ENCODE data around the gene CCDC148.
"Not testable (repeated sequence)": the region's sequence is repeated elsewhere in the genome, so short reads cannot be mapped to it uniquely, and the experiment has no call there.

Gene CCDC148

DNA sequence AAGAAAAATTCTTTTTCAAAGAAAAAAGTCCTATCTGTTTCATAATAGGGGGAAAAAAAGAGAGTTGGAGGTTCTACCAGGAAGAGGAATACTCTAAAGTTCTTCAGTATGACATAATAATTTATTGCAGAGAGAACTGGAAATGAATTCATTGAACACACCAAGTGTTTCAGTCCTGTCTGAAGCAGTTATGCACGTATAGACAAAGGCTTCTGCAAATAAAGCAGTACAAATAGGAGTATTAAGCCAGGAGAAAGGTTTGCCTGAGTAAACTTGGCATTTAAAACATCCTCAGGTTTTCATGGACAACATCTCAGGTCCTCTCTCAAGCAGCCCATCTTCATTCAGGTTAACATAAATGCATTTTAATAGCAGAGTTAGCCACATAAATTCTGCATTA is 141.6 kb downstream of the CCDC148 start:
- TF ChIP-seq POLR2A (IDR thresholded peaks at IDR 0.05; ENCODE audit: low read depth, low read length) = no peak
- no peak for TF ChIP-seq POLR2AphosphoS5 (IDR thresholded peaks at IDR 0.05; ENCODE audit: low read depth, low read length)
- no peak for TF ChIP-seq POU2F2 (IDR thresholded peaks at IDR 0.05; ENCODE audit: low read depth, low read length)
- TF ChIP-seq PAX5 (IDR thresholded peaks at IDR 0.05; ENCODE audit: insufficient read depth, low read length, severe bottlenecking) = no peak
- TF ChIP-seq SPI1 (IDR thresholded peaks at IDR 0.05; ENCODE audit: low read depth, low read length) = no peak
- no peak for TF ChIP-seq TAF1 (IDR thresholded peaks at IDR 0.05; ENCODE audit: low read depth, low read length)
- DNase-seq (ENCODE audit: insufficient read length, low spot score) (no peak), FAIRE-seq (no peak)

DNA sequence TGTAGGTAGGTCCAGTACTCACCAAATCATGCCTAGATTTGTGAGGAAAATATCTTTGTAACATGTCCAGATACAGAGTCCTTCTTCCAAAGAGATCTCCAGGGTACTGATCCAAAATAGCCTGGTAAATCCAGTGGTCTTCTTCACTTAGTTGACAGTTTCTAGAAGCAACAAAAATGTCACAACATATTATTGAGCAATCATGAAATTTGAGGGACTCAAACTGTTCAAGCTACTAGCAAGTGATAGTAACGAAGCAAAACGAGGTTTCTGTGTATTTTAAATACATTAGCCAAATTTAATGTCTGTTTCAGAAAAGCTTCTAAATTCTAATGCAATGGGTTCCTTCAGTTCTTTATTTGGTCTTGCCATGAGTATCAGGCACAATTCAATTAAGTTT is 142.8 kb downstream of the CCDC148 start:
- TF ChIP-seq SPI1 (IDR thresholded peaks at IDR 0.05; ENCODE audit: low read depth, low read length) = no peak
- DNase-seq (ENCODE audit: insufficient read length, low spot score) = no peak
- FAIRE-seq = no peak

DNA sequence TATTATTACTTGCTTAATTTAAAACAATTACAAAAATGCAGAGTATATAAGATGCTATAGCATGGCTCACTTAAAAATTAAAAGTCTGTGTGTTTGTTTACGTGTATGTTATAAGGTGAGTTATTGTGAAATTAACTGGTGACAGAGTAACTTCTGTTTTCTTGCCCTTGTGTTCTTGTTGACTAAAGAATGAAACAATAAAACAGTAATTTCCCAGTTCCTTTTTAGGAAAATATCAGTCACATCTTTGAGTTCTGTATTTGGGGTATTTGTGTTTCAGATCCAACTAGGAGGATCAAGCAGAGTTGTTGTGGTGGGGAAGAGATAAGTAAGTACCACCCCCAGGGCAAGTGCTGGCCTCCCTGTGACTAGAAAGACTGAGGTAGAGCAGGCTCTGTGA is 143.6 kb downstream of the CCDC148 start:
- no peak for FAIRE-seq
- no peak for DNase-seq (ENCODE audit: insufficient read length, low spot score)
- TF ChIP-seq SPI1 (IDR thresholded peaks at IDR 0.05; ENCODE audit: low read depth, low read length) (no peak), POU2F2 (IDR thresholded peaks at IDR 0.05; ENCODE audit: low read depth, low read length) (no peak), TAF1 (IDR thresholded peaks at IDR 0.05; ENCODE audit: low read depth, low read length) (no peak), PAX5 (IDR thresholded peaks at IDR 0.05; ENCODE audit: insufficient read depth, low read length, severe bottlenecking) (no peak), POLR2A (IDR thresholded peaks at IDR 0.05; ENCODE audit: low read depth, low read length) (no peak), POLR2AphosphoS5 (IDR thresholded peaks at IDR 0.05; ENCODE audit: low read depth, low read length) (no peak)

DNA sequence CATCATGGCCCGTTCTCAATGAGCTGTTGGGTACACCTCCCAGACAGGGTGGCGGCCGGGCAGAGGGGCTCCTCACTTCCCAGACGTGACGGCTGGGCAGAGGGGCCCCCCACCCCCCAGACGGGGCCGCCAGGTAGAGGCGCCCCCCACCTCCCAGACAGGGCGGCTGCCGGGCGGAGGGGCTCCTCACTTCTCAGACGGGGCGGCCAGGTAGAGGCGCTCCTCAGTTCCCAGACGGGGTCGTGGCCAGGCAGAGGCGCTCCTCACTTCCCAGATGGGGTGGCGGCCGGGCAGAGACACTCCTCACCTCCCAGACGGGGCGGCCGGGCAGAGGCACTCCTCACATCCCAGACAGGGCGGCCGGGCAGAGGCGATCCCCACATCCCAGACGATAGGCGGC is 146.1 kb downstream of the CCDC148 start:
- not testable (repeated sequence) for FAIRE-seq; DNase-seq (ENCODE audit: insufficient read length, low spot score)

DNA sequence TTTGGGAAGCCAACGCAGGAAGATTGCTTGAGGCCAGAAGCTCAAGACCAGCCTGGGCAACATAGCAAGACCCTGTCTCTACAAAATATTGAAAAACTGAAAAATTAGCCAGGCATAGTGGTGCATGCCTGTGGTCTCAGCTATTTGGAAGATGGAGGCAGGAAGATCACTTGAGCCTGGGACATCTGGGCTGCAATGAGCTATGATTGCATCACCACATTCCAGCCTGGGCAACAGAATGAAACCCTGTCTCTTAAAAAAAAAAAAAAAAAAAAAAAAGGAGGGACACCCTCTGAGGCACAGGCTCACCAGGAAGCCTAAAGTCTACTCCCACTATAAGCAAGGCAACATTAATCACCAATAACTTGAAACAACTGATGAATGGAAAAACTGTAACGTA is 151.1 kb downstream of the CCDC148 start:
- no peak for FAIRE-seq

DNA sequence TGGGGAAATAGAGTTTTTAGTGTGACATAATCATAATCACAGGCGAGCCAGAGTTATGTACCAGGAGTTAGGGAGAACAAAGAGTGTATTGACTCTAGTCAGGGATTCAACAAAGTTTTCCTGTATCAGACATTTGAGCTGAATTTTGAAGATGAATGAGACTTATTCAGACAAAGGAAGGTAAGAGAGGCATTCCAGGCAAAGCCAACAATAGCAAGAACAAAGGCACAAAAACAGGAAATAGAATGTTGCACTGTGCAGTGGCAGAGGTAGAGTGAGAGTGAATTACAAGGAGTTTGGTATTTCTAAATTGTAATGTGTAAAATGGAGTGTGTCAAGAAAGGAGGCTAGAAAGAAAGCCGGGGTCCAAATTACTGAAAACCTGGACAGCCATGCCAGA is 156.2 kb downstream of the CCDC148 start:
- no peak for DNase-seq (ENCODE audit: insufficient read length, low spot score)
- no peak for FAIRE-seq
- TF ChIP-seq POLR2AphosphoS5 (IDR thresholded peaks at IDR 0.05; ENCODE audit: low read depth, low read length) (no peak), POU2F2 (IDR thresholded peaks at IDR 0.05; ENCODE audit: low read depth, low read length) (no peak), SPI1 (IDR thresholded peaks at IDR 0.05; ENCODE audit: low read depth, low read length) (no peak), PAX5 (IDR thresholded peaks at IDR 0.05; ENCODE audit: insufficient read depth, low read length, severe bottlenecking) (no peak), TAF1 (IDR thresholded peaks at IDR 0.05; ENCODE audit: low read depth, low read length) (no peak), POLR2A (IDR thresholded peaks at IDR 0.05; ENCODE audit: low read depth, low read length) (no peak)

More for the DNA sequence above, 151.1 kb downstream of the CCDC148 start:
- TF ChIP-seq POLR2AphosphoS5 (IDR thresholded peaks at IDR 0.05; ENCODE audit: low read depth, low read length) (no peak), POU2F2 (IDR thresholded peaks at IDR 0.05; ENCODE audit: low read depth, low read length) (no peak), PAX5 (IDR thresholded peaks at IDR 0.05; ENCODE audit: insufficient read depth, low read length, severe bottlenecking) (no peak)
- no peak for DNase-seq (ENCODE audit: insufficient read length, low spot score)

DNA sequence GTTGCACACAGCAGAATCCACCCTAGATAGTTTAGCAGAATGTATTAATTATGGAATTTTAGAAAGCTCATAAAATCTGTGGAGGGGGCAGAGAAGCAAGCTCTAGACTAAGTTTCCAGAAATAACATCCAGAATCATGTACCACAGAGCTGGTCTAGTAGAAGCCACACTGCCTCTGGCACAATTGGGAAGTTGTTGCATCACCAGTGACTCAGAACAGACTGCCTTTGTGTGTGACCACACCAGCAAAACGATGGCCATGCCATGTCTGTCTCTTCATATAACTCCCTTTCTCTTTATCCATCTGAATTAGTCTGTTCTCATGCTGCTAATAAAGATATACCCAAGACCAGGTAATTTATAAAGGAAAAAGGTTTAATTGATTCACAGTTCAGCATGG is 158.9 kb downstream of the CCDC148 start:
- TF ChIP-seq POLR2A (IDR thresholded peaks at IDR 0.05; ENCODE audit: low read depth, low read length) (no peak), POLR2AphosphoS5 (IDR thresholded peaks at IDR 0.05; ENCODE audit: low read depth, low read length) (no peak), POU2F2 (IDR thresholded peaks at IDR 0.05; ENCODE audit: low read depth, low read length) (no peak), PAX5 (IDR thresholded peaks at IDR 0.05; ENCODE audit: insufficient read depth, low read length, severe bottlenecking) (no peak), SPI1 (IDR thresholded peaks at IDR 0.05; ENCODE audit: low read depth, low read length) (no peak), TAF1 (IDR thresholded peaks at IDR 0.05; ENCODE audit: low read depth, low read length) (no peak)
- no peak for DNase-seq (ENCODE audit: insufficient read length, low spot score)

DNA sequence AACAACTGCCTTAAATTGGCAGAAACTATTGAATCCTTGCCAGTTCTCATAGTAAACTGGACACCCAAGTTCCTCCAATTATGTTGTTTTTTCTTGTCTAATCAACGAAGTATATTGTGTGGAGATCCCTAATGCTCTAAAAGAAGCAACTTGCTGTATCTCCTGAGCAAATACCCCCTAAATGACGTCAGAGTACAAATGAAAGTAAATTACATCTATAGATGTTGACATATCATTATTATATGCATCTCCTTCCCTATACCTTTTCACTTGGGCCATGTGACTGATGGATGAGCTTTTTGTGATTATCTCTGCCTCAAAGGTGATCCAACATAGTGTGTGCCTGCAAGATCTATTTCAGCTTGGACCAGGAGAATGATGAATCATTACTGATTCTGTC is 159.4 kb downstream of the CCDC148 start:
- FAIRE-seq (no peak), DNase-seq (ENCODE audit: insufficient read length, low spot score) (no peak)
- no peak for TF ChIP-seq SPI1 (IDR thresholded peaks at IDR 0.05; ENCODE audit: low read depth, low read length)
- no peak for TF ChIP-seq POLR2A (IDR thresholded peaks at IDR 0.05; ENCODE audit: low read depth, low read length)
- no peak for TF ChIP-seq POU2F2 (IDR thresholded peaks at IDR 0.05; ENCODE audit: low read depth, low read length)
- no peak for TF ChIP-seq TAF1 (IDR thresholded peaks at IDR 0.05; ENCODE audit: low read depth, low read length)
- TF ChIP-seq PAX5 (IDR thresholded peaks at IDR 0.05; ENCODE audit: insufficient read depth, low read length, severe bottlenecking) = no peak
- TF ChIP-seq POLR2AphosphoS5 (IDR thresholded peaks at IDR 0.05; ENCODE audit: low read depth, low read length) = no peak

More for the DNA sequence above, 158.9 kb downstream of the CCDC148 start:
- FAIRE-seq = no peak

DNA sequence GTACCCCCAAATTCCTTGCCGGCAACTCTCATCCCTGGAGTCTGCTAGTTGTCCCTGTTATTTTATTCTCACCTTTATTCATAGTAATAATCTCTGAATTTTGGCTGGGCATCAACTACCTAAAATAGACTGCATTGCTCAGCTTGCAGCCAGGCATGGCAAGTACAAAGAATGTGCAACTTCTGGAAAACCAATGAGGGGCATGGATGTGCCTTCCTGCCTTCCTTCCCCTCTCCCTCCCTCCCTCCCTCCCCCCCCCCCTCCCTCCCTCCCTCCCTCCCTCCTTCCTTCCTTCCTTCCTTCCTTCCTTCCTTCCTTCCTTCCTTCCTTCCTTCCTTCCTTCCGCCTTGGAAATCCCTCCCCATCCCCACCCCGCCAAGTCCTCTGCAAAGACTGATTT is 162.8 kb downstream of the CCDC148 start:
- no peak for DNase-seq (ENCODE audit: insufficient read length, low spot score)
- FAIRE-seq = no peak
- TF ChIP-seq POLR2AphosphoS5 (IDR thresholded peaks at IDR 0.05; ENCODE audit: low read depth, low read length) = no peak
- no peak for TF ChIP-seq POU2F2 (IDR thresholded peaks at IDR 0.05; ENCODE audit: low read depth, low read length)
- TF ChIP-seq POLR2A (IDR thresholded peaks at IDR 0.05; ENCODE audit: low read depth, low read length) = no peak
- TF ChIP-seq PAX5 (IDR thresholded peaks at IDR 0.05; ENCODE audit: insufficient read depth, low read length, severe bottlenecking) = no peak
- no peak for TF ChIP-seq TAF1 (IDR thresholded peaks at IDR 0.05; ENCODE audit: low read depth, low read length)
- TF ChIP-seq SPI1 (IDR thresholded peaks at IDR 0.05; ENCODE audit: low read depth, low read length) = no peak

DNA sequence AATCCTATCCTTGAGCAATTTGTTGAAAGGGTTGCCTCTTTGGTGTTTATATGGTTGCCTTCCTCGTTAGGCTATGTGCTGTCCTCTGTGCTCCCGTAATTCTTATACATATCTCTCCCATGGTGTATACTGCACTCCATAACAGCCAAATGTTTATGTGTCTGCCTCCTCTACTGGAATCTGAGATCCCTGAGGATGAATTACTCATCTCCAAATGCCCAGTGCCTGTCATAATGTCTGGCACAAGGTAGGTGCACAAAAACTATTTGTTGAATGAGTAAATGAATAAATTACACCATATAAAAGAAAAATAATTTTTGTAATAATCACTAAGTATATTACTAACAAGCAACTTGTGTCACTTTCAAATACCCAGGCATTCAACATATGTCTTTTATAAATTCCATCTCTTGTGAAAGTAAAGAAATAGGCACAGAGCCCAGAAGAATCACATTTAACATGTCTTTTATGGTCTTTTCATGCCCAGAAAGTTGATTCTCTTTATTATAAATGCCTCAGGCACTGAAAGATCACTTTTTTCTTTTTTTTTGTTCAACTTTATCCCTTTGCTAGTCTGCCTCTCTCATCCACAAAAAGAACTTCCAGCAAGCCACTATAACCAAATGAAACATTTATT is 164.9 kb downstream of the CCDC148 start:
- FAIRE-seq = no peak
- DNase-seq (ENCODE audit: insufficient read length, low spot score) = no peak

More for the DNA sequence above, 164.9 kb downstream of the CCDC148 start:
- TF ChIP-seq POU2F2 (IDR thresholded peaks at IDR 0.05; ENCODE audit: low read depth, low read length) = no peak
- TF ChIP-seq TAF1 (IDR thresholded peaks at IDR 0.05; ENCODE audit: low read depth, low read length) = no peak
- TF ChIP-seq POLR2AphosphoS5 (IDR thresholded peaks at IDR 0.05; ENCODE audit: low read depth, low read length) = no peak
- TF ChIP-seq PAX5 (IDR thresholded peaks at IDR 0.05; ENCODE audit: insufficient read depth, low read length, severe bottlenecking) = no peak
- TF ChIP-seq SPI1 (IDR thresholded peaks at IDR 0.05; ENCODE audit: low read depth, low read length) = no peak
- no peak for TF ChIP-seq POLR2A (IDR thresholded peaks at IDR 0.05; ENCODE audit: low read depth, low read length)
